DND-41 (cell line): ENCODE results near the gene MMP7.

ENCODE experiments used
- ATAC-seq: fragments of 200-7000 bp; cut with Tn5 transposase; 3 replicates; pipeline ENCODE4 v1.9.1; 2021; ENCODE audit warnings: low read depth; ENCODE audit not compliant: insufficient read depth
- DNase-seq: peaks from one replicate; pipeline ENCODE4 v3.0.0-alpha.2; 2020
- H2AFZ ChIP-seq: 2 replicates; pipeline ENCODE4 v1.6.0; 2012; ENCODE audit warnings: low read depth, low read length
- H3K27ac ChIP-seq: 2 replicates; pipeline ENCODE4 v1.5.1; 2012; ENCODE audit warnings: low read length, inconsistent platforms
- H3K27me3 ChIP-seq: fragments of 200-600 bp; sonication (generic); 2 replicates; pipeline ENCODE4 v1.6.0; 2012; ENCODE audit warnings: low read length, mild to moderate bottlenecking, inconsistent platforms; ENCODE audit not compliant: insufficient read depth, poor library complexity
- H3K36me3 ChIP-seq: 2 replicates; pipeline ENCODE4 v1.5.1; 2012; ENCODE audit warnings: low read length, inconsistent platforms; ENCODE audit not compliant: insufficient read depth
- H3K4me1 ChIP-seq: 2 replicates; pipeline ENCODE4 v1.5.1; 2012; ENCODE audit warnings: mild to moderate bottlenecking, low read length; ENCODE audit not compliant: insufficient read depth
- H3K4me2 ChIP-seq: 2 replicates; pipeline ENCODE4 v1.6.0; 2012; ENCODE audit warnings: mild to moderate bottlenecking, moderate library complexity, low read length, inconsistent platforms; ENCODE audit not compliant: insufficient read depth
- H3K4me3 ChIP-seq, 2 experiments: fragments of 200-600 bp in 1 of 2; shearing (Covaris generic) in 1 of 2; 2 replicates each; pipeline ENCODE4 v1.5.1; 2012 to 2016; ENCODE audit warnings: inconsistent platforms in 2 of 2, low read length in 2 of 2, mild to moderate bottlenecking in 2 of 2, low read depth in 1 of 2, moderate library complexity in 1 of 2
- H3K79me2 ChIP-seq: 2 replicates; pipeline ENCODE4 v1.6.0; 2012; ENCODE audit warnings: low read length, inconsistent platforms; ENCODE audit not compliant: insufficient read depth
- H3K9ac ChIP-seq: 2 replicates; pipeline ENCODE4 v1.6.0; 2012; ENCODE audit warnings: low read depth, mild to moderate bottlenecking, inconsistent platforms, low read length, moderate library complexity
- H3K9me3 ChIP-seq: 2 replicates; pipeline ENCODE4 v1.5.1; 2012; ENCODE audit warnings: low read length, moderate library complexity, mild to moderate bottlenecking, inconsistent platforms; ENCODE audit not compliant: insufficient read depth, severe bottlenecking
- H4K20me1 ChIP-seq: 2 replicates; pipeline ENCODE4 v1.6.0; 2012; ENCODE audit warnings: low read length; ENCODE audit not compliant: insufficient read depth
- EZH2 ChIP-seq: IDR thresholded peaks from 3 replicates; pipeline ENCODE4 v1.6.1; 2012; ENCODE audit warnings: borderline replicate concordance, low read depth, mild to moderate bottlenecking, moderate library complexity, low read length, inconsistent platforms; ENCODE audit not compliant: severe bottlenecking
- TF ChIP-seq, protein P1 (sequence below): IDR thresholded peaks from 2 replicates; pipeline ENCODE4 v1.5.1; 2012; ENCODE audit warnings: borderline replicate concordance, low read length, moderate library complexity, mild to moderate bottlenecking; ENCODE audit not compliant: poor library complexity, severe bottlenecking; ENCODE audit errors: extremely low read depth

The MMP7 gene

DNA sequence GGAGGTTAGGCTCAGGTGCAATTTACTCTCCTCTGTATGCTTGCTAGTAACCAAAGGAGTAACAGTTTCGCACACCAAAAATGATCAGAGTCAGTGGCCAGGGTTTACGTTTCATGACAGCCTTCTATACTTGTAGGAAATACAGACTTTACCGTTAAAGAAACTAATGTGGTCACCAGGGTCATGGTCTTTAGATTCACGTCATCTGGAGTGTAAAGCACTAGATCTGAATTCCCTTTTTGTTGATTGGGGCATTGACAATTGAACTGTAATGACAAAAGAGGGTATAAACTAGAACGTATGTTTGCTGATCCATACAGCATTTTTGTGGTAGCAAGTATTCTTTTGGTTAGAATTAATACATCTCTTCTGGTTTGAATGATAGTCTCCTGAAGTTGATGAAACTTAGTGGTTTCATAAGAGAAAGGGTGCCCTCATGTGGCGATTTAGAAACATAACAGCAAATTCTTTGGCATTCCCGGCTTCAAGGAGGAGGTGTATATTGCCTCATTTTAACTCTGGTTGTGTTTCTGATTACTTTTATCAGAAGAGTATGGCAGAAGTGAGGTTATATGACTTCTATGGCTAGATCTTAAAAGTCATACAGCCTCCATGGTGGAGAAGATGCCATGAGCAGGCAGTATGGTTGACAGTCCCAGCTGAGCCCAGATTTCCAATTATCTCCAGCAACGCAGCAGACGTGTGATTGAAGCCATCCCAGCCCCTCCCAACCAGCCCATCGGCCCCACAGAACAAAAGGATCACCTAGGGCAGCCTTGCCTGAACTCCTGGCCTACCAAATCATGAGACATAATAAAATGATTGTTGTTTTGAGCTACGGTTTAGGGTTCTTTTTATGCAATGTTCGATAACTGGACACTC is 35.1 kb downstream of the MMP7 start:
- peak; percentile 36 for DNase-seq
- H3K9ac ChIP-seq: no peak overlapping the region
- H4K20me1 ChIP-seq: no peaks in the 10 kb centered on the region
- no peak overlapping the region for H2AFZ ChIP-seq
- peak; percentile 87 for ATAC-seq
- H3K27ac ChIP-seq: no peak overlapping the region
- H3K4me2 ChIP-seq: no peak overlapping the region
- no peaks in the 10 kb centered on the region for H3K79me2 ChIP-seq
- H3K9me3 ChIP-seq: no peaks in the 10 kb centered on the region
- no peaks in the 10 kb centered on the region for H3K36me3 ChIP-seq
- no peak overlapping the region for H3K4me3 ChIP-seq
- peaks cover 13% of the 10 kb centered on the region for H3K27me3 ChIP-seq
- no peaks in the 10 kb centered on the region for H3K4me1 ChIP-seq
- no peak for TF ChIP-seq EZH2
- TF ChIP-seq, protein P1, sequence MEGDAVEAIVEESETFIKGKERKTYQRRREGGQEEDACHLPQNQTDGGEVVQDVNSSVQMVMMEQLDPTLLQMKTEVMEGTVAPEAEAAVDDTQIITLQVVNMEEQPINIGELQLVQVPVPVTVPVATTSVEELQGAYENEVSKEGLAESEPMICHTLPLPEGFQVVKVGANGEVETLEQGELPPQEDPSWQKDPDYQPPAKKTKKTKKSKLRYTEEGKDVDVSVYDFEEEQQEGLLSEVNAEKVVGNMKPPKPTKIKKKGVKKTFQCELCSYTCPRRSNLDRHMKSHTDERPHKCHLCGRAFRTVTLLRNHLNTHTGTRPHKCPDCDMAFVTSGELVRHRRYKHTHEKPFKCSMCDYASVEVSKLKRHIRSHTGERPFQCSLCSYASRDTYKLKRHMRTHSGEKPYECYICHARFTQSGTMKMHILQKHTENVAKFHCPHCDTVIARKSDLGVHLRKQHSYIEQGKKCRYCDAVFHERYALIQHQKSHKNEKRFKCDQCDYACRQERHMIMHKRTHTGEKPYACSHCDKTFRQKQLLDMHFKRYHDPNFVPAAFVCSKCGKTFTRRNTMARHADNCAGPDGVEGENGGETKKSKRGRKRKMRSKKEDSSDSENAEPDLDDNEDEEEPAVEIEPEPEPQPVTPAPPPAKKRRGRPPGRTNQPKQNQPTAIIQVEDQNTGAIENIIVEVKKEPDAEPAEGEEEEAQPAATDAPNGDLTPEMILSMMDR: peak; percentile 84

DNA sequence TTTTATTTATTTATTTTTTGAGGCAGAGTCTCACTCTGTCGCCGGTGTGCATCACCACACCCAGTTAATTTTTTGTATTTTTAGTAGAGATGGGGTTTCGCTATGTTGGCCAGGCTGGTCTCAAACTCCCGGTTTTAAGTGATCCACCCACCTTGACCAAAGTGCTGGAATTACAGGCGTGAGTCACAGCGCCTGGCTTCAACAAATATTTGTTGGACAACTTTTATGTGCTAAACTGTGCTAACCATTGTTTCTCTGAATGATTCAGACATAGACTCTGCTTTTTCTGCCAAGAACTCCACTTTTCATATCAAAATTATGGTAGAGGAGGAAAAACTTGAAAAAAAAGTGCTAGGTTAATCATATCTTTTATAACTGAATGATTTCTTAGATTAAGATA is 36.3 kb downstream of the MMP7 start:
- no peak for TF ChIP-seq EZH2
- TF ChIP-seq, protein P1: no peak
- DNase-seq: no peak
- Histone ChIP-seq H3K9ac (no peak overlapping the region), H3K27me3 (peaks cover 10% of the 10 kb centered on the region), H3K4me1 (no peaks in the 10 kb centered on the region), H3K79me2 (no peaks in the 10 kb centered on the region), H3K4me2 (no peak overlapping the region), H2AFZ (no peak overlapping the region), H3K27ac (no peak overlapping the region), H3K36me3 (no peaks in the 10 kb centered on the region), H3K4me3 (no peak overlapping the region), H4K20me1 (no peaks in the 10 kb centered on the region), H3K9me3 (no peaks in the 10 kb centered on the region)
- ATAC-seq: no peak

DNA sequence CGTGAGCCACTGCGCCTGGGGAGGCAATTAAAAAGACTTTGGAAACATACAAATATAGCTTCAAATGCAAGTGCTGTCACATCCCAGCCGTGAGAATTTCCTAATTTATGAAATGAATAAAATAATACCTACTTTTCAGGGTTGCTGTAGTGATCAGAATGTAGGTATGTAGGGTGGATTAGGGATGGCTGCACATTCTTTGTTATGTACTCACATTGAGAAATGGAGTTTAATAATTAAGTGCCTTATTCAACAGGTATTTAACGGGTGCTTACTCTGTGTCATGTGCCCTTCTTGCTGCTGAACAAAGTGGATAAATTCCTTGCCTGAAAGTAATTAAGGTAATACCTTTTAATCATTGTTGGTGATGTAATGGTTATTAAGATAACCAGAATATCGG is 37.0 kb downstream of the MMP7 start:
- no peaks in the 10 kb centered on the region for H4K20me1 ChIP-seq

More for the DNA sequence above, 37.0 kb downstream of the MMP7 start:
- Histone ChIP-seq H3K27me3 (peaks cover 5% of the 10 kb centered on the region), H3K9ac (no peak overlapping the region), H3K79me2 (no peaks in the 10 kb centered on the region), H3K4me1 (no peaks in the 10 kb centered on the region), H3K4me3 (no peak overlapping the region), H3K4me2 (no peak overlapping the region), H3K36me3 (no peaks in the 10 kb centered on the region), H3K27ac (no peak overlapping the region), H2AFZ (no peak overlapping the region), H3K9me3 (no peaks in the 10 kb centered on the region)
- ATAC-seq: no peak
- no peak for TF ChIP-seq EZH2
- TF ChIP-seq, protein P1: no peak
- no peak for DNase-seq
